GM19467 (cell line): ENCODE measurements around the gene EBF4.

Source experiments
- ATAC-seq: cut with Tn5 transposase; IDR thresholded peaks from one replicate; pipeline ENCODE4 v1.9.1; 2021; ENCODE audit warnings: mild to moderate bottlenecking, moderate library complexity; ENCODE audit not compliant: unreplicated experiment

The EBF4 gene

GRCh38 chr20:2741463-2741862 lies 48.9 kb downstream of the EBF4 start:
- no peak for ATAC-seq

DNA sequence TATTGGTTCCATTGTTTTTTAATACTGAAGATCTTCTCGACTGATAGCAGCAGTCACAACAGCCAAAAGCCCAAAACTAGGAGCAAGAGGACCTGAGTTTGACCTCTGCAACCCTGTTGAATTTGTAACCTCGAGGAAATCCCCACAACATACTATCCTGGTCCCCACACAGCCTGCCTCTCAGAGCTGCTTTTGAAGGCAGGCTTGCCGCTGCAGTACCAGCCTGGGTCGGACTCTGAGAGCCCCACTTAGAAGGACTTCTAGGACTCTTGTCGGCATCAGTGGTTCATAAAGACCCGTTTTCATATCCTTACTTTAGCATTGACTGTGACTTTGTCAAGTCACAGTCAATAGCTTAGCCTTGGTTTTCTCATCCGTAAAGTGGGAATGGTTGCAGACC lies 49.3 kb downstream of the EBF4 start:
- no peak for ATAC-seq

DNA sequence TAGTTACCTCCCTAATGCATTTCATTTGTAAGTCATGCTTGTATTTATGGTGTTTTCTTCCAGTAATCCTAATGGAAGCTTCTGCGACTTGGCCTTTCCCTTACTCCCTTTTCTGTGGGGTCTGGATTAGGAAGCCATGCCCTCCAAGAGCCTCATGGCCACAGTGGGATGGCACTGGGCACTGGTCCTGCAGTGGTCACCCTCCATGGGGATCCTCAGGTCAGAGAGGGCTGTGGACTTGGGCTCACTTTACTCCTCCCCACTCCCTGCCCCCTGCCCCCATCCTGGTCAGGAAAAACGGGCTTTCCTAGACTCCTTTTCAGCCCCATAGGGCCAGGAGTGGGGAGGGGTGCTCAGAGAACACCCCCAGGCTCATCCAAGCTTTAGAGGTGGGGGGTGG lies 49.9 kb downstream of the EBF4 start:
- ATAC-seq, result no peak

DNA sequence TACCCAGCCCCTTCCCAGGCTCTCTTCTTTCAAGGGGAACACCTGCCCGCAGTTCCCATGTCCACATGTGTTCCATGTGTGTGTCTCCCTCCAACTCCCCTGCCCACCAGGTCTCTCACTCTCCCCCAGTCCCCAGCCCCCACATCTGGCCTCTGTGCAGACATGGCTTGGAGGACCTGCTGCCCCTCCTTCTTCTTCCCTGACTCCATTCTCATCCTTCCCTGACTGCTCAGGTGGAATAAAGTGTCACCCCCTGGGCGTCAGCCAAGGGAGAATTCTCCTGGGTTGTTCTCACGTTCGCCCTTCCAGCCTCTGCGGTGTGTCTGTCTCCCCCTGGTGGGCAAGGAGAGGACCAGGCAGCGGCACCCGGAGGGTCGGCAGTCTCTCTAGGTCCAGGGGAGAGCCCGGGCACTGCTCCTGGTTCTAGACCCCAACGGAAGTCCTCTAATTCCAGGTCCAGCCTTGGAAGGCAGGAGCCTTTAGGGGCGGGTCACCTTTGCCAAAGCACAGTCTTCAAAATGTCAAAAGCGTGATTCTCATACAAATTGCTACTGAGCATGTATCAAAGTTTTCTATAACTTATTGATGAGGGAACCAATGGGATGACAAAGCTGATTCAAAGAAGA lies 50.5 kb downstream of the EBF4 start:
- ATAC-seq, result no peak

DNA sequence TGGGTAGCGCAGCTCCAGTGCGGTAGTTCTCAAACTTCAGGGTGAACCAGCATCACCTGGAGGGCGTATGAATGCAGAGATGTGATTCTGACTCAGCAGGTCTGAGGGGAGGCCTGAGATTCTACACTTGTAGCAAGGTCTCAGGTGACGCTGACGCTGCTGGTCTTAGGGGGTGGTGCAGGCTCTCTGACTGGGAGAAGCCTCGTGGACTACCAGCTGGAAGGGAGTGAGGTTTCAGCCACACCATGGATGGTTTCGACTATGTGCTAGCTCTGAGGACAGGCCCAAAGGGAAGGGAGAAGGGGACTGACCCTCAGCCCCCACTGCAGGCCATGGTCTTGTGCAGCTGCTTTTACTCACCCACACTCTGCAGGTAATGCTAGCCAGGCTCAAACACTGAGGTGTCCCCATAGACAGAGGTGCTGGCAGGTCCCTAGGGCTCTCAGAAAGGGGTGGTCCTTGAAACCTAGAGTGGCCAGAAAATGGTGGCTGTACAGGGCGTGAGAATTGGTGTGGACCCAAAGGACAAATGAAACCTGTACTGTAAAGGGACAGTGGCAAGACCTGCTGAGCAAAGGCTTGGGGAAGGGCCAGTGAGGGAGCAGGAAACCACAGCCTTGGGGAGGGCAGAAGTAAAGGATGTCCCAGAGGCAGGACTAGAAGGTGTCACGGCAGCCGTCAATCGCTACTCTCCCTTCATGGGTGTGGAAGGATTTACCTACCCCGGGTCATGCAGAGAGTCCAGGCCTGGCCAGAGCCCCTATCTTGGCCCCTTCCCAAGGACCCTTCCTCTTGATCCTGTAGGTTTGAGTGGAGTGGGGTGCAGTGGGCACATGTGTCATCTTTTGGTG lies 52.7 kb downstream of the EBF4 start:
- no peak for ATAC-seq

- ATAC-seq, result no peak
These were observed 53.5 kb downstream of the EBF4 start for GRCh38 chr20:2745936-2746635.

GRCh38 chr20:2746636-2747265 lies 54.2 kb downstream of the EBF4 start:
- ATAC-seq, result no peak

GRCh38 chr20:2747676-2748235 lies 55.2 kb downstream of the EBF4 start:
- ATAC-seq, result no peak

DNA sequence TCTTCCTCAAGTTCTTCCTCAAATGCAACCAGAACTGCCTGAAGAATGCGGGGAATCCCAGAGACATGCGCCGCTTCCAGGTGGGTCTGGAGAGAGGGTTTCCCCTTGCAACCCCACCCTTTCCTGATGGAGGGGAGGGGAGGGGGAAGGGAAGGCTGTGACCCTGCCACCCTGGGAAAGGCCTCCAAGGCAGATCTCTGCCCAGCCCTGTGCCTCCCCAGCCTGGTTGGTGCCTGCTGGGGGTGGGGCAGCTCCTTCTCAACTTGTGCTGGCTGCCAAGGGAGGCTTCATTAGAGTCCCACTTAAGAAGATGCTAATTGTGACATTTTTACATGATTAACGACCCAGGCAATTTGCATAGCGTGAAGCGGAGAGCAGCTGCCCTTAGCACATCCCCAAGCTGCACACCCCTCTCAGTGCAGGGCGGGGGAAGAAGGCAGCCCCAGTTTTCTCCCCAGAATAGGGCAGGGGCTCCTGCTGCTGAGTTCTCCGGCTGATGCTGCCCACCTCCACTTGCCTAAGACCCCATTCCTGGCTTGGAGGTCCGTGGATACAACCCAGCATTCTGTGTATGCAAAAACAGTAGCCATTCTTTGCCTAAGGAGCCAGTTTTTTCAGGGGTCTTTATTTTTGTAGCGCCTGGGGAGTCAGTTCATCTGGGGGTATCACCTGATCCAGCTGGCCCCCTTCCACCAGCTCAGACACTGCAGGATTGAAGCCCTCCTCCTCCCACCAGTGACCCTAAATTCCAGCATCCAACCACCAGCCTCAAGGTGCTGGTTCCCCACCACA lies 56.2 kb downstream of the EBF4 start:
- no peak for ATAC-seq

DNA sequence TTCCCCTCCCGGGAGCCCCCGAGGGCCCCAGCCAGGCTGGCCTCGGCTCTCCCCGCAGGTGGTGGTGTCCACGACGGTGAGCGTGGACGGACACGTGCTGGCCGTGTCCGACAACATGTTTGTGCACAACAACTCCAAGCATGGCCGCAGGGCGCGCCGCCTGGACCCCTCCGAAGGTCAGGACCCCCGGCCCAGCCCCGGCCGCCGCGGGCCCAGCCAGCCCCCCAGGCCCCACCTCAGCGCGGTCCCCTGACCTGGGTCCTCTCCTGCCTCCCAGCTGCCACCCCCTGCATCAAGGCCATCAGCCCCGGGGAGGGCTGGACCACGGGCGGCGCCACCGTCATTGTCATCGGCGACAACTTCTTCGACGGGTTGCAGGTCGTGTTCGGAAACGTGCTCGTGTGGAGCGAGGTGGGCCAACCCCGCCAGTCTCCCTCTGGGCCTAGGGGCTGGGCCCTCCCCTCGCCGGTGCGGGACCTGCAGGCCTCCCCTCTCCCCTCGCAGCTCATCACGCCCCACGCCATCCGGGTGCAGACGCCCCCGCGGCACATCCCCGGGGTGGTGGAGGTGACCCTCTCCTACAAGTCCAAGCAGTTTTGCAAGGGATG lies 56.9 kb downstream of the EBF4 start:
- ATAC-seq, result no peak

GRCh38 chr20:2749951-2750490 lies 57.4 kb downstream of the EBF4 start:
- no peak for ATAC-seq

- ATAC-seq, result no peak
These were observed 58.1 kb downstream of the EBF4 start for GRCh38 chr20:2750491-2751251.

DNA sequence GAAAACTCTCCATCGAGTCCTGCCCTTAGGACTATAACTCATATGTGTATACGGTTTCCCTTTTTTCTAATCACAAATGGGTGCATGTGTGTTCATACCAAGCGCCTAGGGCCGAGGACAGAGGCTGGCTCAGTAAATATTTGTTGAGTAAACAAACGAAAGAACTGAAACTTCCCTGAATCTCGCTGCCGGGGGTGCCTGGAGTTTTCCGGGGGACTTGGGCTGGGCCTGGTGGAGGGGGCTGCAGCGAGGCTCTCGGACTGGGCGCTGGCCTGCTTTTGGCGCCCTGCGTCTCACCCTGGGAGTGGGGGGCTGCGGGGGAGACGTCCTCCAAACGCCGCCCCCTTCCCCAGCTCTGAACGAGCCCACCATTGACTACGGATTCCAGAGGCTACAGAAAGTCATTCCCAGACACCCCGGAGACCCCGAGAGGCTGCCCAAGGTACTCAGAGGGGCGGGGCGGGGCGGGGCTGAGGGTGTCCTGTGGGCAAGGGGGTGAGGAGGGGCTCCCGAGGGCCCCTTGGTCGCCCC lies 58.8 kb downstream of the EBF4 start:
- no peak for ATAC-seq

GRCh38 chr20:2751878-2752566 lies 59.4 kb downstream of the EBF4 start:
- ATAC-seq, result no peak

DNA sequence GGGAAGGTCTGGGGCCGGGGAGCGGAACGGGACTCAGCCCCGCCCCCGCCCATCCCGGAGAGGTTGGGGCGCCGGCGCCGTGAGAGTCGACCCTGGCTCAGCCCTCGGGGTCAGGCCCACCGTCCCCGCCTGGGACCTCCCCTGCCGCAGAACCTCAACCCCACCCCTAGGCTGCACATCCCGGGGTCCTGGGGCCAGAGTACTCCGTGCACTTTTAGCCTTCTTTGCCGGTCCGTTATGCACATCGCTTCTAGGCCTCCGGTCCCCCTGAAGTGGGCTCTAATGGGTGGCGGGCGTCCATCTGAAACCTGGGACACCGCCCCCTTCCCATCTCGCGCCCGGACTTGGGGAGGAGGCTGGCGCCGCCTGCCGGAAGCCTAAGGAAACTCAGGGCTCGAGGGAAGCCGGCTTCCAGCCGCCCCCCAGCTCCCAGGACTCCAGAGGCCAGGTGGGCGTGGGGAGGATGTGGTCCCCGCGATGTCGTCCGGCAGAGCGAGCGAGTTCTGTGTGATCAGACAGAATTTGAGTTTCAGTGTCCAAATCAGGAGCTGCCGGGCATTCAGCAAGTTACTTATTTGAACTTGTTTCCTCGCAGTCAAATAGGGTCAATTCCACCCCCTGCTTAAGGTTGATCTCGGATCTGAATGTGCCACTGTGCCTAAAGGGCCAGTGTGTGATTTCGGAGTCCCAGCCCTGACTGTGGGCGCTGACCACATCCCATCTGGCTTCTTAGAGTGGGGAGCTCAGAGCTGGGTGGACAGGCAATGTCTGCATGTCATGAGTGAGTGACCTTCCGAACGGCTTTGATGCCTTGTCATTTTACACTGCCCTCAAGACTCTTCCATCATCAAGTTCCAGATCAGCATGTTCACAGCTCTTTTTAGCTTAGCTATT lies 60.2 kb downstream of the EBF4 start:
- no peak for ATAC-seq

GRCh38 chr20:2753461-2754040 lies 61.0 kb downstream of the EBF4 start:
- no peak for ATAC-seq

DNA sequence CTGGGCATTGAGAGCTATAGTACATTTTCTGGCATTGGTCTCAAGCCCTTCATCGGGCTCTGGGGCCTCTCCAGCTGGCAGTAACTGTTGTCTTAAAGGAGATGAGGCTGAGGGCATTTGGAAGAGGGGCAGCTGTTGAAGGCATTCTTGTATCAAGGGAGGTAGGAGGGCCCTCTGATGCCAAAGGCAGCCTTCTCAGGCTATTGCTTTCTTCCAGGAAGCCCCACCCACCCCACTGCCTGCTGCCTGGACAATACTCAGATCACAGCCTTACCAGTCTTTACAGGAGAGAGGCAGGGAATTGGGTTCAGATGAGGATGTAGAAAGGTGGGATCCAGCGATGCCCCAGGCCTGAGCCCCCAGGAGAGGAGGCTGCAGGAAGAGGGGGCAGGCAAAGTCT lies 61.8 kb downstream of the EBF4 start:
- no peak for ATAC-seq
